ENCODE results near the gene BMP2K. TPM values are rescaled to one million over a fixed set of nuclear protein-coding genes. Genes with fewer than 3 reads are reported as not detected.

BMP2K gene
- total RNA-seq, 1 donor from 2014 or later = 92.9 TPM

DNA sequence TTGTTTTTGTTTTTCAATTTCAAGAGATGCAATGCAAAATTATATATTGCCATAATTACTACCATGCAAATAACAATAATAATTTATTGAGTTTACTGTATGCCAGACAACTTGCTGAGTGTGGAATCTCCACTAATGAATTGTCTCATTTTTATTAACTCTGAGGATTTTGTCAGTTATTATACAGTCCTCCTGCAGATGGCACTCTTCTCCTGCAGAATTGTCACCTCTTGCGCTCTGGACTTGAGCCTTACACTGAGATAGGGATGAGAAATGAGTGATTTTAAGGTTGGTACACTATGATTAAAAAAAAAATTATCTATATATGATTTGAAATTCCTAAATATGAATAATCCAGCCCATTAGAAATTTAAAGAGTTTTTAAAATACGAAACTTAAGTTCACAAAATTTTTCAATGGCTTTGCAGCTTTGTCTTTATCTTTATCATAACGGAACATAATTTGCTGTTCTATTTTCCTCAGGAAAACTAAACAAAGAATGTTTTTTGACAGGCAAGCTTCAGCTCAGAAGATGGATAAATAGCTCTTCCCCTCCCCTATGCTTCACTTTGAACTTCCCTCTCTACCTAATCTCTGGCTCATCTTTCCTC, 175.8 kb downstream of the BMP2K start:
- DNase-seq (ENCODE audit: low spot score) (no peak), ATAC-seq (peak; percentile 81)
- intact Hi-C loops (cut with DNase I) = no loop called here

DNA sequence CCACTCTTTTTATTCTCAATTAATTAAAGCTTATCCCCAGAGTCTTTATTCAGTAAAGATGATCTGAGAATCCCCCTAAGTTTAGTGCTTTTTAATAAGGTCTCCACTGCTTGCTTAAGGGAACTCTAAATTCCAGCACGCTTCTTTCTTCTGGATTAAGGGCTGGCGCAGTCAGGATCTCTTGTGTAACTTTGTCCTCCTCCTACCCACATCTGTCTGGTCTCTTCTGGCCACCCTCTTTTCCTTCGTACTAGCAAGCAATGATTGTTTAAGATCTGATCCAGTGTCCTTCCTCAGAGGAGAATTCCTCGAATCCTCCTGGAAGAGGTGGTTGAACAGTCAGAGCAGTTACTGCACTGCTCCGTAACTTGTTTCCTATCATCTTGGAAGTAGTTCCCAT, 177.1 kb downstream of the BMP2K start:
- DNase-seq (ENCODE audit: low spot score) (no peak), ATAC-seq (peak; percentile 48)
- intact Hi-C loops (cut with DNase I) = no loop called here

DNA sequence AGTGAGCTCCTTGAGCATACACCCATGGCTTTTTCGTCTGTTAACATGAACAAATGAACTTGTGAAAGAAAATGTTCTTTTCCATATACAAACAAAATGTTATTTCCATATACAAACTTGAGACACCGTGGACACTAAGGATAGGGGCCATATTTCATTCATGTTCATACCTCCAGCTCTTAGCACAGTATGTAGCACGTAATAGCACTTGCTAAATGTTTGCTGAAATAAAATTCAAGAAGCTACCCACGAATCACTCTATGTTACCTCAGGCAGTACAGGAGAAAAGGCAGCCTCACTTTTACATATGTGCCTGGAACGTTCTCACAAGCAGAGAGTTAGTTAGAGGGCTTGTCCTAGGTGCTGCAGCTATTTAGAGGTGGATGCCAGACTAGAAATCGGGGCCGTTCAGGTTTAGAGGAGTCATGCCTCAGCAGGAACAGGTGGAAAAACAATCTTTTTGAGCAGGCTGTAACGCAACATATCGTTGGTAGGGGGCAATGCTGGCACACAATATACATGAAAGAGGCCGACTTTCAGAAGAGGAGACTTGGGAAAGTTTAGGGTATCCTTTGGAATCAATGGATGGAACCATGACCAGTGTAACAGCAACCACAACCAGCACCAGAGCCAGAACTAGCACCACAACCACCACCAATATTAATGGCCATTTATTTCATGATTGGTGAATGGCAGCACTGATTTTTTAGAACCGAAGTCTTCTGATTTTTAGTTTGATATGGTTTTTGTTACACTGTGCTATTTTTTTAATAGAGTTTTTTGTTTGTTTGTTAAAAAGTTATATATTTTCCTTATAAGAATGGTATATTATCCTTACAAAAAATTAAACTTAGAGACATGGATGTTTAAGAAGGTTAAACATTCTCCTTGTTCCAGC, 177.9 kb downstream of the BMP2K start:
- ATAC-seq (peak; percentile 72), DNase-seq (ENCODE audit: low spot score) (no peak)
- intact Hi-C loops (cut with DNase I) = no loop called here

DNA sequence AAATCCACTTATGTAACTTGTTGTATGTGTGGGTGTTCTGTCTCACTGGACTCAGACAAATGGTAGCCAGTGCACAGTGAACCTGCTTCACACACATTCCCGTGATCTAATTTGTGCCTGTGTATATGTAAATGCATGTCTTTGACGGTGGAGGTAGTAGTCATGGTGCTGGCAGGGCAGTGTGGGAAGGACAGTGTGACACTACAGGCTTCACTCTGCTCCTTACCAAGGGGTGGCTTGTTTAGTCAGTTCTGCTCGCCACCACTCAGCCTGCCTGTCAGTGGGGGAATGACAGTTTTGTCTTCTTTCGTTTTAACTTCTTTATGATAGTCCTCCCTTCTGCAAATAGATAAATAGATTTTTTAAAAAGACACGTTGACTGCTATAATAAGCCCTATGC, 180.8 kb downstream of the BMP2K start:
- intact Hi-C loops (cut with DNase I) = no loop called here
- ATAC-seq = no peak
- DNase-seq (ENCODE audit: low spot score) = no peak

DNA sequence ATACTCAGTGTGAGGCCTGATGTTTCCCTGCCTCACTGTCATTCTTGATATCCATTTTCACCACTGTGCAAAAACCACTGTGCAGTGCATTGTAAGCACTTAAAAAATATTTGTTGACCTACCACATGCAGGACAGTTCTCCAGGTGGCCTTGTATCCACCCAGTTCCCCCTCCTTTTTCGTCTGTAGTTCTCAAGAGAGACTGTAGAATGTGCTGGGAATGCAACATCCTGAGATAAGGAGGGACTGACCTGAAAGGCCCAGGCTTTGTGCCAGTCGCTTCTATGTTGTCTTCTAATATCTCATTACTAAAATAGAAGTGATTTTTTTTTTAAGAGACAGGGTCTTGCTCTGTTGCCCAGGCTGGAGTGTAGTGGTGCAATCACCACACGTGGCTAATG, 184.8 kb downstream of the BMP2K start:
- DNase-seq (ENCODE audit: low spot score) = no peak
- ATAC-seq = peak; percentile 7
- intact Hi-C loops (cut with DNase I) = no loop called here

Small RNA genes lying within 50 kb of the gene (microRNA-seq; reads per million reads assigned to microRNA genes)
- not detected for gene MIR5096

Other genes with a start within 250 kb of the BMP2K start
- gene ANXA3, start 224.6 kb upstream of the BMP2K start, total RNA-seq = 109 TPM
- 20.1 TPM for gene PAQR3, start 163.1 kb downstream of the BMP2K start, total RNA-seq

All from sciatic nerve (tissue), 2 donors.